ENCODE data around the gene UGGT1. TPM values are rescaled to one million over a fixed set of nuclear protein-coding genes. Genes with fewer than 3 reads are reported as not detected.

The UGGT1 gene
- total RNA-seq, 1 experiment from 2014 or later = 80.3 TPM

- ChIA-PET CTCF (interaction anchor here (1.1 kb wide), 1 partner anchor 9 kb away, joined by 3 read pairs; no protein-coding TSS in a partner anchor), POLR2A (no interaction called here)
- Mint-ChIP-seq H3K27me3 (ENCODE audit: insufficient read depth, unreplicated experiment) (no peaks in the 10 kb centered on the region), H3K9me3 (ENCODE audit: unreplicated experiment) (no peaks in the 10 kb centered on the region), H3K4me3 (ENCODE audit: unreplicated experiment) (no peak overlapping the region), H3K4me1 (ENCODE audit: insufficient read depth, unreplicated experiment) (no peaks in the 10 kb centered on the region), H3K36me3 (ENCODE audit: insufficient read depth, unreplicated experiment) (no peaks in the 10 kb centered on the region), H3K27ac (ENCODE audit: low read depth, unreplicated experiment) (no peak overlapping the region)
- DNase-seq (ENCODE audit: unreplicated experiment) = no peak
- BruUV-seq (replicated peaks) = no TSS peak
- TF ChIP-seq, protein P1, sequence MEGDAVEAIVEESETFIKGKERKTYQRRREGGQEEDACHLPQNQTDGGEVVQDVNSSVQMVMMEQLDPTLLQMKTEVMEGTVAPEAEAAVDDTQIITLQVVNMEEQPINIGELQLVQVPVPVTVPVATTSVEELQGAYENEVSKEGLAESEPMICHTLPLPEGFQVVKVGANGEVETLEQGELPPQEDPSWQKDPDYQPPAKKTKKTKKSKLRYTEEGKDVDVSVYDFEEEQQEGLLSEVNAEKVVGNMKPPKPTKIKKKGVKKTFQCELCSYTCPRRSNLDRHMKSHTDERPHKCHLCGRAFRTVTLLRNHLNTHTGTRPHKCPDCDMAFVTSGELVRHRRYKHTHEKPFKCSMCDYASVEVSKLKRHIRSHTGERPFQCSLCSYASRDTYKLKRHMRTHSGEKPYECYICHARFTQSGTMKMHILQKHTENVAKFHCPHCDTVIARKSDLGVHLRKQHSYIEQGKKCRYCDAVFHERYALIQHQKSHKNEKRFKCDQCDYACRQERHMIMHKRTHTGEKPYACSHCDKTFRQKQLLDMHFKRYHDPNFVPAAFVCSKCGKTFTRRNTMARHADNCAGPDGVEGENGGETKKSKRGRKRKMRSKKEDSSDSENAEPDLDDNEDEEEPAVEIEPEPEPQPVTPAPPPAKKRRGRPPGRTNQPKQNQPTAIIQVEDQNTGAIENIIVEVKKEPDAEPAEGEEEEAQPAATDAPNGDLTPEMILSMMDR (IDR thresholded peaks at IDR 0.05; ENCODE audit: unreplicated experiment) = no peak
- intact Hi-C loops (cut with micrococcal nuclease) = no loop called here
These were observed 136.9 kb downstream of the UGGT1 start for GRCh38 chr2:128227862-128228261.

DNA sequence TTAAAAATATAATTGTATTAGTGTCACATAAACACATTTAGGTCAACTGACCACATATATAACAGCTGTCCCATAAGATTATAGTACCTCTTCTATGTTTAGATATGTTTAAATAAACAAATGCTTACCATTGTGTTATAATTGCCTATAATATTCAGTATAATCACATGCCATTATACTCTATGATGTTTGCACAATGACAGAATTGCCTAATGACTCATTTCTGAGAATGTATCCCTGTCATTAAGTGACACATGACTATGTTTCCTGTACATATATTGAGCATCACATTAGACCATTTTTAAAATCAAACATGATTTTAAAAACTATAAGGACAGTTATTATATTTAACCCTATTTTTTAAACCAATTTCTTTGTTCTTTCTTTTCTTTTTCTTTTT, 137.9 kb downstream of the UGGT1 start:
- H3K36me3 Mint-ChIP-seq (ENCODE audit: insufficient read depth, unreplicated experiment) = no peaks in the 10 kb centered on the region
- POLR2A ChIA-PET = interaction anchor here (0.6 kb wide), 1 partner anchor 1049 kb away, joined by 3 read pairs; no protein-coding TSS in a partner anchor
- no TSS peak for BruUV-seq (replicated peaks)

GRCh38 chr2:128232965-128233789, 142.2 kb downstream of the UGGT1 start:
- Mint-ChIP-seq H3K4me3 (ENCODE audit: unreplicated experiment) (peak overlapping the region; percentile 68), H3K27ac (ENCODE audit: low read depth, unreplicated experiment) (no peak overlapping the region), H3K36me3 (ENCODE audit: insufficient read depth, unreplicated experiment) (no peaks in the 10 kb centered on the region), H3K27me3 (ENCODE audit: insufficient read depth, unreplicated experiment) (no peaks in the 10 kb centered on the region), H3K4me1 (ENCODE audit: insufficient read depth, unreplicated experiment) (peaks cover 8% of the 10 kb centered on the region), H3K9me3 (ENCODE audit: unreplicated experiment) (no peaks in the 10 kb centered on the region)
- TF ChIP-seq, protein P1 (IDR thresholded peaks at IDR 0.05; ENCODE audit: unreplicated experiment) = peak; percentile 82
- no TSS peak for BruUV-seq (replicated peaks)
- peak; percentile 71 for DNase-seq (ENCODE audit: unreplicated experiment)
- ChIA-PET POLR2A (interaction anchor here (0.6 to 0.8 kb wide), 2 partner anchors 29 to 334 kb away, joined by 3 to 4 read pairs; no protein-coding TSS in a partner anchor), CTCF (interaction anchor here (0.6 to 1.5 kb wide), 14 partner anchors 9 to 1772 kb away, joined by 3 to 8 read pairs (median 4); no protein-coding TSS in a partner anchor)
- intact Hi-C loops (cut with micrococcal nuclease) = loop anchor here (1.0 kb wide), 1 partner anchor 170 kb away; no protein-coding TSS in a partner anchor

More for the DNA sequence above, 137.9 kb downstream of the UGGT1 start:
- Mint-ChIP-seq H3K27ac (ENCODE audit: low read depth, unreplicated experiment) (no peak overlapping the region), H3K9me3 (ENCODE audit: unreplicated experiment) (no peaks in the 10 kb centered on the region), H3K4me3 (ENCODE audit: unreplicated experiment) (no peak overlapping the region), H3K4me1 (ENCODE audit: insufficient read depth, unreplicated experiment) (no peaks in the 10 kb centered on the region), H3K27me3 (ENCODE audit: insufficient read depth, unreplicated experiment) (no peaks in the 10 kb centered on the region)
- DNase-seq (ENCODE audit: unreplicated experiment) = peak; percentile 37
- TF ChIP-seq, protein P1 (IDR thresholded peaks at IDR 0.05; ENCODE audit: unreplicated experiment) = no peak
- intact Hi-C loops (cut with micrococcal nuclease) = no loop called here
- CTCF ChIA-PET = interaction anchor here (0.6 to 1.1 kb wide), 2 partner anchors 8 to 24 kb away, joined by 3 read pairs; no protein-coding TSS in a partner anchor

DNA sequence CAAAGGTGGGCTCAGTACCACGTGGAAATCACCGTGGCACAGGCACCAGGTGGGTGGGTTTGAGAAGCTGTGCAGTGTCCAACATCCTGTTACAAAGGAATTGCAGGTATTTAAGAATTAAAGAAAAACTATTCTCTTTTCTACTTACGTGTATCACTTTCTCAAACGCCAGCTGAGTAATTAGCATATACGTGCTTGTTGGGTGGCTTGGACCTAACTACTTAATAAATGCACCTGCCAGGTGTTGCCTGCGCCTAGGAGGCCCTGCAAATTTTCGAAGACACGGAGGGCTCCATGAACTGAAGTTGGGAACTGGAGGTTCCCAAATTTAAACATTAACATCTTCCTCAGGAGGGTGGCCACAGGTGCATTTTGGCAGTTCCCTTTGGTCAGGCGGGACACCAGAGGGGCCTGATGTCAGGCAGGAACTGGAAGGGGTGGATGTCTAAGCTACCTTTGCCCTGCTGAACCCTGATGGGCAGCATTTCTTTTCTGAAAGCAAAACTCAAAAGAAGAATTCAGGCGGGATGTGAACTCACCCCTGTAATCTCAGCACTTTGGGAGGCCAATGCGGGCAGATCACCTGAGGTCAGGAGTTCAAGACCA, 142.9 kb downstream of the UGGT1 start:
- Mint-ChIP-seq H3K9me3 (ENCODE audit: unreplicated experiment) (no peaks in the 10 kb centered on the region), H3K27ac (ENCODE audit: low read depth, unreplicated experiment) (no peak overlapping the region)

More for the DNA sequence above, 142.9 kb downstream of the UGGT1 start:
- no peaks in the 10 kb centered on the region for H3K27me3 Mint-ChIP-seq (ENCODE audit: insufficient read depth, unreplicated experiment)
- ChIA-PET CTCF (interaction anchor here (0.6 to 1.5 kb wide), 18 partner anchors 9 to 1771 kb away, joined by 3 to 8 read pairs (median 4); no protein-coding TSS in a partner anchor), POLR2A (interaction anchor here (0.8 kb wide), 1 partner anchor 334 kb away, joined by 4 read pairs; no protein-coding TSS in a partner anchor)
- H3K4me3 Mint-ChIP-seq (ENCODE audit: unreplicated experiment) = peak overlapping the region; percentile 68
- no peak for DNase-seq (ENCODE audit: unreplicated experiment)
- BruUV-seq (replicated peaks) = no TSS peak
- peaks cover 8% of the 10 kb centered on the region for H3K4me1 Mint-ChIP-seq (ENCODE audit: insufficient read depth, unreplicated experiment)
- no peaks in the 10 kb centered on the region for H3K36me3 Mint-ChIP-seq (ENCODE audit: insufficient read depth, unreplicated experiment)
- intact Hi-C loops (cut with micrococcal nuclease) = loop anchor here (1.0 kb wide), 1 partner anchor 171 kb away; no protein-coding TSS in a partner anchor
- TF ChIP-seq, protein P1 (IDR thresholded peaks at IDR 0.05; ENCODE audit: unreplicated experiment) = no peak
